NCI-H446 (cell line): ENCODE measurements around the gene TYRP1.
A peak's percentile ranks its signal among the peaks of the same experiment; 100 is the strongest.

ENCODE experiments used
- DNase-seq, 2 experiments: peaks; one replicate each; lab custom pipeline; 2025; lab: John Stamatoyannopoulos, UW

The TYRP1 gene

DNA sequence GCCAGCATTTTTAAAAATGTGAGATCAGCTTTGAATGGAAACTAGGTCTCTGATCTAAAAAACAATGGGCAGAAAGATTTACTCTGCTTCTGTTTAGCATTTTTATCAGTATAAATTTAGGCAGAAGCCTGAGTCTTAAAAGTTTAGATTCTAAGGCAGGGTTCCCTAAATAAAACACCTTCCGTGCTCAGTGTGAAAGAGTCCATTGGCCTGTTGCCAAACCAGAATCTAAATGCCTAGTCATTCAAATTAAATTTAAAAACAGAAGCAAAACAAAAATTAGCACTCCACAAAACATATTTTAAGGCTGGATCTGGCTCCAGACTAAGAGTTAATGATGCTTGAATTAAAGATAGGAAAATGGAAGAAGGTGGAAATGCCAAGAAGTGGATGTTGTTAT lies 4.5 kb downstream of the TYRP1 start:
- DNase-seq = peak in 1 of 2 experiments; percentile 35

DNA sequence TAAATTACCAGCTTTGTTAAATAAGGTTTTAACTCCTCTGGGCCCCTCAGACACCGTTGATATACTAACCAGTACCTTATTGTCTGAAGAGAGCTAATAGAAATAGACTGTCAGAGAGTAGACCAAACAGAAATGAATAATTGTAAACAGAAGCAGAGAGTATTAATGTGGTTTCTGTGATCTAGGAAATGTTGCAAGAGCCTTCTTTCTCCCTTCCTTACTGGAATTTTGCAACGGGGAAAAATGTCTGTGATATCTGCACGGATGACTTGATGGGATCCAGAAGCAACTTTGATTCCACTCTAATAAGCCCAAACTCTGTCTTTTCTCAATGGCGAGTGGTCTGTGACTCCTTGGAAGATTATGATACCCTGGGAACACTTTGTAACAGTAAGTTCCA lies 5.1 kb downstream of the TYRP1 start:
- no peak for DNase-seq

GRCh38 chr9:12698986-12699385 lies 5.8 kb downstream of the TYRP1 start:
- DNase-seq = no peak

DNA sequence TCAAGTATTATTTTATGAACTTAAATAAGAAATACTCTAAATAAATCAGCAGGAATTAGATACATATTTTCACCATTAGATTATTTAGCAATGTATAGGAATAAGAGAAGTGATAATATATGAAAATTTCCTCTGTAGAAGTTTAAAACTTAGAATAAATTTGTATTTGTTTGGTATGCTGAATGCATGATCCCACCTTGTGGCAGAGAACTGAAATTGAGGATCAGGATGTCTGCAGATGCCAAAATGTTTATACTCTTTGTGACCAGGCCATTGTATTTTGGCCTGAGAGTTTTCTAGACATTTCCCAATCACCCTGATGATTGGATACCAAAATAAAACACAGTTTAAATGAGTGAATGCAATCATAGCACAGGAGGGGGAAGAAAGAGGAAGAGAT lies 6.3 kb downstream of the TYRP1 start:
- DNase-seq = peak in 1 of 2 experiments; percentile 12

GRCh38 chr9:12701126-12701525 lies 7.9 kb downstream of the TYRP1 start:
- DNase-seq = no peak

- DNase-seq = peak; percentile 51 to 83
Observed at GRCh38 chr9:12702160-12702758, 9.1 kb downstream of the TYRP1 start.

DNA sequence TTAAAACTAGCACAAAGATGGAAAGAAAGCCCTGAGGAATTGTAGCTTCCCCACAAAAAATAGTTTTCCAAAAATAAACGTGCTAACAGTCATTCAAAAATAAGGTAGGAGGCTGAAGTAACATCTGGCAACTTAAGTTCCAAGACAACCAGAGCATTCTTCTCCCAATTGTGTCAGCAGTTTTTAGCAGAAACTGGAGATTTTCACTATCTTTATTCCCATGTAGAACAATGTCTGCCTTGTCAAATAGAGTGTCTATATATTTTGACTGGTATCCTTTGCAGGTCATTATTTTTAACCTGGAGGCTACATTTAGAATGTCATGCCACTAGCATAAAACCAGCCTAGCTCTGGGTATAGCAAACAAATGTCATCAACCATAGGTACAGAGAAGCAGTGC lies 10.8 kb downstream of the TYRP1 start:
- no peak for DNase-seq

- no peak for DNase-seq
Observed at GRCh38 chr9:12705738-12706391, 12.7 kb downstream of the TYRP1 start.

DNA sequence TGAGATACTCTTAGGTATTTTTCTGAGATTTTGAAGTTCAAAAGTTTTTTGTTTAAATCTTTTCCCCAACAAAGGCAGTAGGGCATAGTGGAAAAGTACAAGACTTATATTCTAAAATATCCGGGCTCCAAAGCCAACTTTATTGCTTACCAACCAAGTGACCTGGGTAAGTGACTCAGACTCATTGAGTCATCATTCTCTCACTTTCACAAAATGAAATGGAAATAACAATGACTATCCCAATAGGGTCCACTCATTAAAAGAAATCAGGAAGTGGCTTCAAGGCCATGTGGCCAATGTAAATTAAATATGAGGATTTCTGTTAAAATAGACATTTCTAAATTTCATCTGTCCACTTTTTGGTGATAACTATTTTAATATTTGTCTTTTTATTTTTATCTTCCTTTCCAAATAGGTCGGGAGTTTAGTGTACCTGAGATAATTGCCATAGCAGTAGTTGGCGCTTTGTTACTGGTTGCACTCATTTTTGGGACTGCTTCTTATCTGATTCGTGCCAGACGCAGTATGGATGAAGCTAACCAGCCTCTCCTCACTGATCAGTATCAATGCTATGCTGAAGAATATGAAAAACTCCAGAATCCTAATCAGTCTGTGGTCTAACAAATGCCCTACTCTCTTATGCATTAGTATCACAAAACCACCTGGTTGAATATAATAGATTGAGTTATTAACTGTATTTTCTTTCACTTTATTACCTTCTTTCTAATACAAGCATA lies 15.5 kb downstream of the TYRP1 start:
- no peak for DNase-seq

DNA sequence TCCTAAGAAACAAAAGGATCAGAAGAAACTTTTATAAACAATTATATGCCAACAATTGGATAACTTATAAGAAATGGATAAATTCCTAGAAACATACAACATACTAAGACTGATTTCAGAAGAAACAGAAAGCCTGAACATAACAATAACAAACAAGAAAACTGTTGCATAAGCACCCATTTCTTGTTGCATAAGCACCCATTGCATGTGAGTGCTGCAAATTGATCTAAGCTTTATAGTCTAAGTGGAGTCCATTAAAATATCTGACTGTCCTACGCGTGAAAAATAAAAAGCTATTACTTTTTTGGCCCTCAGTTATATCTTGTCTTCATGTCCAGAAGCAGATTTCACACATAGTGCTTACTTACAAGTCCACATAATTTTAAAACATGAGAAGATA lies 19.3 kb downstream of the TYRP1 start:
- no peak for DNase-seq

GRCh38 chr9:12715268-12715667 lies 22.1 kb downstream of the TYRP1 start:
- no peak for DNase-seq

DNA sequence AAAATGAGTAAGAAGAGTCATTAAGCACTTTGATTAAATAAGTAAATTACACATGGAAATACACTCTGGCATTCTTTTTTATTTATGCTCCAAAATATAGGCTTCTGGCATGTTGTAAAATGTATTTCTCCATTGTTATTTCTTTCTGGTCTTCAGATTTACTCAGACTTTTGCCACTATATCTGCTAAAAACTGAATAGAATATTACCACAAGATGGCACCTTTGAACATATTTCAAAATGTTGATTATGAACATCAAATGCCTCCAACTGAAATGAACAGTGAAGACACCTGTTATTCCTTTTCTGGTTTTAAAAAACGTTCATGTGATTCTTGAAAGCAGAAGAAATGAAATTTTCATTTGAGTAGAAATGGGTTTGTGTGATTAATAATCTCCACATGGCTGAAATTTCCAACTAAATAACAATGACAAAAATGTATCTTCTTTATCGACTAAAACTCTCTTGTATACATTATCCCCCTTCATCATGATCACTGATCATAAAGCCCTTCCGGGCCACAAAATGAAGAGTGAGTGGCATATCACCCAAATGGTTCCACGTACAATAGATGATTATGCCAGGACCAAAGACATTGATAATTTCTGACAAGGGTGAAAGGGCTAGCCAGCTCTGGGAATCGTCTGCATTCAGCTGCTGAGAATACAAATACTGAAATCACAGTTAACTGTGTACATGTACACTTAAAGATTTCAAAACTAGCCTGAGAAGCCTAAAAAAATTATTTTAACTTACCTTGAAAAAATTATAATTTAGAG lies 23.8 kb downstream of the TYRP1 start:
- DNase-seq = peak in 1 of 2 experiments; percentile 53

DNA sequence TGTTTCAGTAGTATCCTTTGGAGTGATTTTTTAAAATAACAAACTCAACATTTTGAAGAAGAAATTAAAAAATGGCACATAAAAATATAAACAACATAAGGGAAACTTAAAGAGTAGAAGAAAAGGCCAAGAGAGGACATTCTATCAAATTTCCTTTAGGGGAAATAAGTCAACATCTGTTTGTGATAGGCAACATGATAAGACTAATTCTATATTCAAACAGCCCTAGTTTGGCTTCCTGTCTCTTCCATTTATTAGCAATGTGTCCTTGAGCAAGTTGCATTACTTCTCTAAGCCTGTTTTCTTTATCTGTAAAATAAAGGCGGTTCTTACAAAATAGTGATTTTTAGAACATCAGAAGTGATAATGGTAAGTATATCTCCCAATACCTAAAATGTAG lies 24.7 kb downstream of the TYRP1 start:
- DNase-seq = no peak

GRCh38 chr9:12718482-12719026 lies 25.4 kb downstream of the TYRP1 start:
- peak; percentile 77 to 95 for DNase-seq

GRCh38 chr9:12719431-12719830 lies 26.2 kb downstream of the TYRP1 start:
- DNase-seq = peak; percentile 59 to 74

GRCh38 chr9:12720551-12720950 lies 27.4 kb downstream of the TYRP1 start:
- DNase-seq = no peak

DNA sequence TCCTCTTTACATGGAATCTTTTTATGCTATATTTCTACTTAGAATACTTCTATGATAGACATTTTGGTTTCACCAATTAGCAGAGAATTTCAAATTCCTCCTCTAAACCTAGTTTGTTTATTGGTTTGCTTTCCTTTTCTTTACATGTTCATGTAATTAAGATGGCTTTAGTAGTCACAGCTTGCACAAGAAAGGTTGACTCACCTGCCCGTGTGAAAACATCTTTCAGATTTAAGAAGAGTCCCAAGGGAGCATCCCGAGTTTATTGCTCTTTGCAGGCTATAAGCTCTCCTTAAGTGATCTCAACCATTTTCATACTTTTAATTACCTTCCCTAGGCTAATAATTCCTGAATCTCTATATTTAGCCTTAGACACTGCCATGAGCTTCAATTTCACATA lies 28.9 kb downstream of the TYRP1 start:
- DNase-seq = peak in 1 of 2 experiments; percentile 21

GRCh38 chr9:12723409-12724028 lies 30.3 kb downstream of the TYRP1 start:
- peak in 1 of 2 experiments; percentile 59 for DNase-seq

GRCh38 chr9:12726795-12727194 lies 33.6 kb downstream of the TYRP1 start:
- no peak for DNase-seq

- no peak for DNase-seq
Observed at GRCh38 chr9:12730198-12730597, 37.0 kb downstream of the TYRP1 start.

GRCh38 chr9:12730927-12731326 lies 37.7 kb downstream of the TYRP1 start:
- no peak for DNase-seq

DNA sequence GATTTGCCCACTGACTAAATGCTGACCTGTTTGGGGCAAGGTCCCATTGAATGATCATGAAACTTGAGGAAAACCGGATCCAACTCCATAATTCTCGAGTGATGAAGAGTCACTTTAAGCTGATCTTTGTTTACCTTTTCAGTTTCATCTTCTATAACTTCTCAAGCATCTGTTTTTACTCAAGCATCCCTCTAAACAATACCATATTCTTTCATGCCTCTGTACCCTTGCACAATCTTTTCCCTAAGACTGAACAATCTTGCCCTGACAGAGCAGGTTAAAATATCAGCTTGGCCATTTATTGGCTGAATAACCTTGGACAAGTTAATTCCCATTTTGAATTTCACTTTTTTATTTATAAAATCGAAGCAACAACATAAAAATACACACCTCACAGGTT lies 39.8 kb downstream of the TYRP1 start:
- DNase-seq = no peak
